Left ventricle myocardium inferior (tissue), 1 donor: ENCODE measurements around the gene BZW2. TPM values are rescaled to one million over a fixed set of nuclear protein-coding genes. Genes with fewer than 3 reads are reported as not detected.

Source experiments
- DNase-seq: peaks from one replicate; pipeline ENCODE4 v3.0.0-alpha.2; 2020
- H3K27ac ChIP-seq: fragments of 200-600 bp; replicated peaks from 2 replicates; pipeline ENCODE4 v1.8.0; 2021
- H3K27me3 ChIP-seq: fragments of 200-600 bp; 2 replicates; pipeline ENCODE4 v1.8.0; 2021; ENCODE audit warnings: low read depth
- H3K36me3 ChIP-seq: fragments of 200-600 bp; 2 replicates; pipeline ENCODE4 v1.8.0; 2021
- H3K4me1 ChIP-seq: fragments of 200-600 bp; 2 replicates; pipeline ENCODE4 v1.8.0; 2021
- H3K4me3 ChIP-seq: fragments of 200-600 bp; 2 replicates; pipeline ENCODE4 v1.8.0; 2021; ENCODE audit warnings: mild to moderate bottlenecking, moderate library complexity
- H3K9me3 ChIP-seq: fragments of 200-600 bp; replicated peaks from 2 replicates; pipeline ENCODE4 v1.8.0; 2021
- CTCF ChIP-seq: fragments of 200-600 bp; IDR thresholded peaks from 2 replicates; pipeline ENCODE4 v1.8.0; 2021; ENCODE audit warnings: antibody characterized with exemption, mild to moderate bottlenecking, borderline replicate concordance
- intact Hi-C: fragments of 100-400 bp; cut with micrococcal nuclease; formaldehyde crosslinking; loops from one replicate; pipeline ENCODE4 v1.11.0; 2022
- total RNA-seq: library from RNA; stranded (reverse); fragmentation: NEBNext Ultra II Directional; extraction: Animal tissue kit (Norgen Biotek cat#: 25700); gene quantifications from one replicate; pipeline ENCODE4 v1.2.1, GENCODE V29; 2021
- donor health status: DM: no; HTN: yes; CAD: no; lungs with severe emphysema.

Gene BZW2
- total RNA-seq, 1 donor from 2014 or later: 308 TPM

DNA sequence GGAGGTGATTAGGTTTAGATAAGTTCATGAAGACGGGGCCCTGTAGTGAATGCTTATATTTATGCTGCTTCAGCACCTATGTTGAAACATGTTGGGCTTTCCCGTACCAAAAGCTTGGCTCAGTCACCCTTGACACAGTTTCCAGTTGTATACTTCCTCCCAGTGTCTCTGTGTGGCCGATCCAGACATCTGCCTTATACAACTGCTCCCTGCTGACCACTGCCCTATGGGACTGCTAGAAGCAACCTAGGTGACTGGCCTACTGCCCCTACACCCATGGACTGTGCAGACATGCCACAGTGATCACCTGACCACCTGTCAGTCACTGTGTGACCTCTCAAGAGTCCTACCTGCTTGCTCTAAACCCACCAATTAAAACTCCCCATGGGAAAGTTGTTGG, 85.0 kb downstream of the BZW2 start:
- Histone ChIP-seq H3K4me1 (peaks cover 5% of the 10 kb centered on the region), H3K9me3 (no peaks in the 10 kb centered on the region), H3K27me3 (no peaks in the 10 kb centered on the region), H3K27ac (no peak overlapping the region), H3K36me3 (no peaks in the 10 kb centered on the region), H3K4me3 (no peak overlapping the region)
- TF ChIP-seq CTCF: no peak
- intact Hi-C loops: no loop called here
- DNase-seq: no peak

DNA sequence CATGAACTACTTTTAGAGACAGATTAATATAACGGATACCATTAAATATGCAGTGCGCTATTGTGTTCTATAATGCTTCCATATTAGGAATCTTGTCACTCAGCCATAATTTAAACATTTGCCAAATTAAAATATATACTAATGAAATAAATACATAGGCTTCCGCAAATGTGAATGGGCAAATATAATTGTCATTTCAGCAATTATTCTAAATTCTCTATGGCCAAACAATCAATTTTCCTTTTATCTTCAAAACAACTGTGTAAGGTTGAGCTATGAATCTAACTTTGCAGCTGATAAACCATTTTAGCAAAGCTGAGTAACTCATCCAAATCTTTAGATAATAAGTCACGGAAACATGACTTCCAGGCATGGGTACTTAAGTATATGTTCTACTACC, 86.8 kb downstream of the BZW2 start:
- no peak for TF ChIP-seq CTCF
- intact Hi-C loops: no loop called here
- no peaks in the 10 kb centered on the region for H3K9me3 ChIP-seq

GRCh38 chr7:16734148-16734726, 88.3 kb downstream of the BZW2 start:
- no peak overlapping the region for H3K4me3 ChIP-seq
- no peak overlapping the region for H3K27ac ChIP-seq
- TF ChIP-seq CTCF: no peak
- peaks cover 5% of the 10 kb centered on the region for H3K4me1 ChIP-seq
- no peaks in the 10 kb centered on the region for H3K36me3 ChIP-seq
- no peaks in the 10 kb centered on the region for H3K9me3 ChIP-seq
- intact Hi-C loops: no loop called here
- no peak for DNase-seq
- H3K27me3 ChIP-seq: no peaks in the 10 kb centered on the region

More for the DNA sequence above, 86.8 kb downstream of the BZW2 start:
- peaks cover 5% of the 10 kb centered on the region for H3K4me1 ChIP-seq
- no peak overlapping the region for H3K4me3 ChIP-seq
- no peak overlapping the region for H3K27ac ChIP-seq
- H3K36me3 ChIP-seq: no peaks in the 10 kb centered on the region
- H3K27me3 ChIP-seq: no peaks in the 10 kb centered on the region
- no peak for DNase-seq

- Histone ChIP-seq H3K27me3 (no peaks in the 10 kb centered on the region), H3K36me3 (no peaks in the 10 kb centered on the region), H3K4me3 (no peak overlapping the region), H3K4me1 (peaks cover 13% of the 10 kb centered on the region), H3K9me3 (no peaks in the 10 kb centered on the region), H3K27ac (no peak overlapping the region)
- DNase-seq: no peak
- intact Hi-C loops: no loop called here
- no peak for TF ChIP-seq CTCF
These were observed 89.0 kb downstream of the BZW2 start for GRCh38 chr7:16735020-16735419.

GRCh38 chr7:16738011-16738688, 92.2 kb downstream of the BZW2 start:
- Histone ChIP-seq H3K27ac (no peak overlapping the region), H3K36me3 (no peaks in the 10 kb centered on the region), H3K9me3 (no peaks in the 10 kb centered on the region), H3K4me3 (no peak overlapping the region), H3K27me3 (no peaks in the 10 kb centered on the region), H3K4me1 (peaks cover 41% of the 10 kb centered on the region)
- intact Hi-C loops: no loop called here
- TF ChIP-seq CTCF: no peak
- no peak for DNase-seq
